Measurements from ENCODE around the gene CTU1.
A peak's percentile ranks its signal among the peaks of the same experiment; 100 is the strongest.

CTU1 gene

GRCh38 chr19:51122112-51122981 lies 14.1 kb upstream of the CTU1 start:
- Histone ChIP-seq H3K4me3 (ENCODE audit: low read depth, low read length) (no peak overlapping the region), H3K27ac (ENCODE audit: low read depth, low read length) (no peak overlapping the region), H3K4me1 (ENCODE audit: control insufficient read depth, insufficient read depth, low read length) (peaks cover 5% of the 10 kb centered on the region; the same call in 1 of the 2 replicates), H3K36me3 (ENCODE audit: control insufficient read depth, insufficient read depth, low read length) (no peaks in the 10 kb centered on the region), H3K27me3 (ENCODE audit: control insufficient read depth, insufficient read depth, low read length) (no peaks in the 10 kb centered on the region), H3K9me3 (ENCODE audit: control insufficient read depth, insufficient read depth, low read depth, low read length) (no peaks in the 10 kb centered on the region), H3K9ac (ENCODE audit: low read length) (no peak overlapping the region)

- H3K36me3 ChIP-seq (ENCODE audit: control insufficient read depth, insufficient read depth, low read length) = no peaks in the 10 kb centered on the region
- no peak overlapping the region for H3K9ac ChIP-seq (ENCODE audit: low read length)
- H3K4me1 ChIP-seq (ENCODE audit: control insufficient read depth, insufficient read depth, low read length) = peaks cover 5% of the 10 kb centered on the region; the same call in 1 of the 2 replicates
- H3K9me3 ChIP-seq (ENCODE audit: control insufficient read depth, insufficient read depth, low read depth, low read length) = no peaks in the 10 kb centered on the region
- no peak overlapping the region for H3K4me3 ChIP-seq (ENCODE audit: low read depth, low read length)
- H3K27me3 ChIP-seq (ENCODE audit: control insufficient read depth, insufficient read depth, low read length) = 0 out of 2 replicates have a peak, but pooled peaks cover 3% of the 10 kb centered on the region
- no peak overlapping the region for H3K27ac ChIP-seq (ENCODE audit: low read depth, low read length)
Observed at GRCh38 chr19:51121257-51121656, 13.0 kb upstream of the CTU1 start.

- H3K27ac ChIP-seq (ENCODE audit: low read depth, low read length) = no peak overlapping the region
- H3K36me3 ChIP-seq (ENCODE audit: control insufficient read depth, insufficient read depth, low read length) = no peaks in the 10 kb centered on the region
- H3K27me3 ChIP-seq (ENCODE audit: control insufficient read depth, insufficient read depth, low read length) = peaks cover 8% of the 10 kb centered on the region; the same call in 1 of the 2 replicates
- no peak overlapping the region for H3K9ac ChIP-seq (ENCODE audit: low read length)
- no peak overlapping the region for H3K4me3 ChIP-seq (ENCODE audit: low read depth, low read length)
- H3K4me1 ChIP-seq (ENCODE audit: control insufficient read depth, insufficient read depth, low read length) = peaks cover 5% of the 10 kb centered on the region; the same call in 1 of the 2 replicates
- no peaks in the 10 kb centered on the region for H3K9me3 ChIP-seq (ENCODE audit: control insufficient read depth, insufficient read depth, low read depth, low read length)
Observed at GRCh38 chr19:51120160-51120559, 12.0 kb upstream of the CTU1 start.

- Histone ChIP-seq H3K9me3 (ENCODE audit: control insufficient read depth, insufficient read depth, low read depth, low read length) (no peaks in the 10 kb centered on the region), H3K36me3 (ENCODE audit: control insufficient read depth, insufficient read depth, low read length) (no peaks in the 10 kb centered on the region), H3K4me3 (ENCODE audit: low read depth, low read length) (no peak overlapping the region), H3K4me1 (ENCODE audit: control insufficient read depth, insufficient read depth, low read length) (peaks cover 5% of the 10 kb centered on the region; the same call in 1 of the 2 replicates), H3K27me3 (ENCODE audit: control insufficient read depth, insufficient read depth, low read length) (peaks cover 8% of the 10 kb centered on the region; the same call in 1 of the 2 replicates), H3K27ac (ENCODE audit: low read depth, low read length) (no peak overlapping the region), H3K9ac (ENCODE audit: low read length) (no peak overlapping the region)
Observed at GRCh38 chr19:51119611-51120010, 11.4 kb upstream of the CTU1 start.

GRCh38 chr19:51119101-51119500 lies 10.9 kb upstream of the CTU1 start:
- Histone ChIP-seq H3K27ac (ENCODE audit: low read depth, low read length) (no peak overlapping the region), H3K27me3 (ENCODE audit: control insufficient read depth, insufficient read depth, low read length) (peaks cover 12% of the 10 kb centered on the region; the same call in 1 of the 2 replicates), H3K9me3 (ENCODE audit: control insufficient read depth, insufficient read depth, low read depth, low read length) (no peaks in the 10 kb centered on the region), H3K4me3 (ENCODE audit: low read depth, low read length) (no peak overlapping the region), H3K4me1 (ENCODE audit: control insufficient read depth, insufficient read depth, low read length) (peaks cover 5% of the 10 kb centered on the region; the same call in 1 of the 2 replicates), H3K36me3 (ENCODE audit: control insufficient read depth, insufficient read depth, low read length) (no peaks in the 10 kb centered on the region), H3K9ac (ENCODE audit: low read length) (no peak overlapping the region)

- peaks cover 32% of the 10 kb centered on the region for H3K27me3 ChIP-seq (ENCODE audit: control insufficient read depth, insufficient read depth, low read length)
- no peaks in the 10 kb centered on the region for H3K9me3 ChIP-seq (ENCODE audit: control insufficient read depth, insufficient read depth, low read depth, low read length)
- no peak overlapping the region for H3K27ac ChIP-seq (ENCODE audit: low read depth, low read length)
- no peaks in the 10 kb centered on the region for H3K36me3 ChIP-seq (ENCODE audit: control insufficient read depth, insufficient read depth, low read length)
- H3K4me1 ChIP-seq (ENCODE audit: control insufficient read depth, insufficient read depth, low read length) = no peaks in the 10 kb centered on the region
- no peak overlapping the region for H3K9ac ChIP-seq (ENCODE audit: low read length)
- H3K4me3 ChIP-seq (ENCODE audit: low read depth, low read length) = no peak overlapping the region
Observed at GRCh38 chr19:51116736-51117286, 8.6 kb upstream of the CTU1 start.

- no peak overlapping the region for H3K9ac ChIP-seq (ENCODE audit: low read length)
- no peaks in the 10 kb centered on the region for H3K36me3 ChIP-seq (ENCODE audit: control insufficient read depth, insufficient read depth, low read length)
- H3K9me3 ChIP-seq (ENCODE audit: control insufficient read depth, insufficient read depth, low read depth, low read length) = no peaks in the 10 kb centered on the region
- H3K27me3 ChIP-seq (ENCODE audit: control insufficient read depth, insufficient read depth, low read length) = peaks cover 37% of the 10 kb centered on the region
- H3K4me3 ChIP-seq (ENCODE audit: low read depth, low read length) = no peak overlapping the region
- no peak overlapping the region for H3K27ac ChIP-seq (ENCODE audit: low read depth, low read length)
- no peaks in the 10 kb centered on the region for H3K4me1 ChIP-seq (ENCODE audit: control insufficient read depth, insufficient read depth, low read length)
Observed at GRCh38 chr19:51114087-51114729, 6.0 kb upstream of the CTU1 start.

- Histone ChIP-seq H3K4me1 (ENCODE audit: control insufficient read depth, insufficient read depth, low read length) (peaks cover 5% of the 10 kb centered on the region; the same call in 1 of the 2 replicates), H3K36me3 (ENCODE audit: control insufficient read depth, insufficient read depth, low read length) (no peaks in the 10 kb centered on the region), H3K9me3 (ENCODE audit: control insufficient read depth, insufficient read depth, low read depth, low read length) (no peaks in the 10 kb centered on the region), H3K4me3 (ENCODE audit: low read depth, low read length) (no peak overlapping the region), H3K27ac (ENCODE audit: low read depth, low read length) (no peak overlapping the region), H3K27me3 (ENCODE audit: control insufficient read depth, insufficient read depth, low read length) (peaks cover 34% of the 10 kb centered on the region), H3K9ac (ENCODE audit: low read length) (no peak overlapping the region)
Observed at GRCh38 chr19:51111606-51112005, 3.4 kb upstream of the CTU1 start.

- Histone ChIP-seq H3K36me3 (ENCODE audit: control insufficient read depth, insufficient read depth, low read length) (no peaks in the 10 kb centered on the region), H3K27me3 (ENCODE audit: control insufficient read depth, insufficient read depth, low read length) (peaks cover 32% of the 10 kb centered on the region), H3K9ac (ENCODE audit: low read length) (no peak overlapping the region), H3K27ac (ENCODE audit: low read depth, low read length) (no peak overlapping the region), H3K4me1 (ENCODE audit: control insufficient read depth, insufficient read depth, low read length) (peaks cover 5% of the 10 kb centered on the region; the same call in 1 of the 2 replicates), H3K9me3 (ENCODE audit: control insufficient read depth, insufficient read depth, low read depth, low read length) (no peaks in the 10 kb centered on the region), H3K4me3 (ENCODE audit: low read depth, low read length) (no peak overlapping the region)
Observed at GRCh38 chr19:51110666-51110971, 2.4 kb upstream of the CTU1 start.

GRCh38 chr19:51108805-51109146 lies 567 bp upstream of the CTU1 start:
- Histone ChIP-seq H3K27ac (ENCODE audit: low read depth, low read length) (no peak overlapping the region), H3K4me1 (ENCODE audit: control insufficient read depth, insufficient read depth, low read length) (peaks cover 5% of the 10 kb centered on the region; the same call in 1 of the 2 replicates), H3K4me3 (ENCODE audit: low read depth, low read length) (peak overlapping the region; percentile 94), H3K9ac (ENCODE audit: low read length) (no peak overlapping the region), H3K27me3 (ENCODE audit: control insufficient read depth, insufficient read depth, low read length) (peaks cover 22% of the 10 kb centered on the region), H3K36me3 (ENCODE audit: control insufficient read depth, insufficient read depth, low read length) (peaks cover 6% of the 10 kb centered on the region; the same call in 1 of the 2 replicates), H3K9me3 (ENCODE audit: control insufficient read depth, insufficient read depth, low read depth, low read length) (no peaks in the 10 kb centered on the region)
